ENCODE results near the gene PARP8. TPM values are rescaled to one million over a fixed set of nuclear protein-coding genes. Genes with fewer than 3 reads are reported as not detected.

The PARP8 gene
- total RNA-seq, 1 donor from 2014 or later = 13.6 TPM

- no peak for DNase-seq (ENCODE audit: low spot score)
- H3K4me3 Mint-ChIP-seq (ENCODE audit: unreplicated experiment) = no peak overlapping the region
- H3K27me3 Mint-ChIP-seq (ENCODE audit: unreplicated experiment) = no peaks in the 10 kb centered on the region
- no peaks in the 10 kb centered on the region for H3K9me3 Mint-ChIP-seq (ENCODE audit: unreplicated experiment)
- no peak for TF ChIP-seq CTCF (IDR thresholded peaks at IDR 0.05; ENCODE audit: unreplicated experiment)
- no peaks in the 10 kb centered on the region for H3K36me3 Mint-ChIP-seq (ENCODE audit: low read depth, unreplicated experiment)
- H3K27ac Mint-ChIP-seq (ENCODE audit: unreplicated experiment) = no peak overlapping the region
- no peaks in the 10 kb centered on the region for H3K4me1 Mint-ChIP-seq (ENCODE audit: unreplicated experiment)
These were observed 176.7 kb downstream of the PARP8 start for GRCh38 chr5:50843091-50843490.

- Mint-ChIP-seq H3K27me3 (ENCODE audit: unreplicated experiment) (no peaks in the 10 kb centered on the region), H3K9me3 (ENCODE audit: unreplicated experiment) (no peaks in the 10 kb centered on the region), H3K27ac (ENCODE audit: unreplicated experiment) (no peak overlapping the region), H3K4me3 (ENCODE audit: unreplicated experiment) (no peak overlapping the region), H3K4me1 (ENCODE audit: unreplicated experiment) (no peaks in the 10 kb centered on the region), H3K36me3 (ENCODE audit: low read depth, unreplicated experiment) (no peaks in the 10 kb centered on the region)
- TF ChIP-seq CTCF (IDR thresholded peaks at IDR 0.05; ENCODE audit: unreplicated experiment) = no peak
- no peak for DNase-seq (ENCODE audit: low spot score)
These were observed 179.8 kb downstream of the PARP8 start for GRCh38 chr5:50846261-50846660.

GRCh38 chr5:50849554-50849953 is 183.1 kb downstream of the PARP8 start:
- no peak for TF ChIP-seq CTCF (IDR thresholded peaks at IDR 0.05; ENCODE audit: unreplicated experiment)
- H3K36me3 Mint-ChIP-seq (ENCODE audit: low read depth, unreplicated experiment) = no peaks in the 10 kb centered on the region
- H3K27ac Mint-ChIP-seq (ENCODE audit: unreplicated experiment) = no peak overlapping the region
- H3K4me3 Mint-ChIP-seq (ENCODE audit: unreplicated experiment) = no peak overlapping the region
- DNase-seq (ENCODE audit: low spot score) = no peak
- H3K9me3 Mint-ChIP-seq (ENCODE audit: unreplicated experiment) = no peaks in the 10 kb centered on the region
- H3K4me1 Mint-ChIP-seq (ENCODE audit: unreplicated experiment) = peaks cover 4% of the 10 kb centered on the region
- no peaks in the 10 kb centered on the region for H3K27me3 Mint-ChIP-seq (ENCODE audit: unreplicated experiment)

GRCh38 chr5:50853151-50853550 is 186.7 kb downstream of the PARP8 start:
- Mint-ChIP-seq H3K9me3 (ENCODE audit: unreplicated experiment) (no peaks in the 10 kb centered on the region), H3K27ac (ENCODE audit: unreplicated experiment) (no peak overlapping the region), H3K4me3 (ENCODE audit: unreplicated experiment) (no peak overlapping the region), H3K36me3 (ENCODE audit: low read depth, unreplicated experiment) (no peaks in the 10 kb centered on the region), H3K27me3 (ENCODE audit: unreplicated experiment) (no peaks in the 10 kb centered on the region), H3K4me1 (ENCODE audit: unreplicated experiment) (peaks cover 4% of the 10 kb centered on the region)
- TF ChIP-seq CTCF (IDR thresholded peaks at IDR 0.05; ENCODE audit: unreplicated experiment) = no peak
- DNase-seq (ENCODE audit: low spot score) = no peak

GRCh38 chr5:50854082-50854481 is 187.6 kb downstream of the PARP8 start:
- no peaks in the 10 kb centered on the region for H3K27me3 Mint-ChIP-seq (ENCODE audit: unreplicated experiment)
- peaks cover 4% of the 10 kb centered on the region for H3K4me1 Mint-ChIP-seq (ENCODE audit: unreplicated experiment)
- no peaks in the 10 kb centered on the region for H3K36me3 Mint-ChIP-seq (ENCODE audit: low read depth, unreplicated experiment)
- H3K27ac Mint-ChIP-seq (ENCODE audit: unreplicated experiment) = no peak overlapping the region
- H3K9me3 Mint-ChIP-seq (ENCODE audit: unreplicated experiment) = no peaks in the 10 kb centered on the region
- H3K4me3 Mint-ChIP-seq (ENCODE audit: unreplicated experiment) = no peak overlapping the region
- DNase-seq (ENCODE audit: low spot score) = no peak
- no peak for TF ChIP-seq CTCF (IDR thresholded peaks at IDR 0.05; ENCODE audit: unreplicated experiment)
